DOHH2 (cell line): ENCODE results near the gene GPRC5D.

Experiments
- H3F3A ChIP-seq: fragments of 200-600 bp; sonication (generic), shearing (Covaris generic); 2 replicates; pipeline ENCODE4 v1.6.0; 2016; ENCODE audit warnings: antibody characterized with exemption, mild to moderate bottlenecking; ENCODE audit not compliant: control insufficient read depth, insufficient read depth
- H3K27ac ChIP-seq: fragments of 200-600 bp; sonication (generic); 2 replicates; pipeline ENCODE4 v1.5.1; 2014; ENCODE audit warnings: low read depth, mild to moderate bottlenecking, low read length, moderate library complexity
- H3K27me3 ChIP-seq: fragments of 200-600 bp; sonication (generic); 2 replicates; pipeline ENCODE4 v1.6.1; 2014; ENCODE audit warnings: mild to moderate bottlenecking, low read length, mixed read lengths; ENCODE audit not compliant: control insufficient read depth
- H3K36me3 ChIP-seq: fragments of 200-600 bp; sonication (generic); 2 replicates; pipeline ENCODE4 v1.6.1; 2014; ENCODE audit warnings: mild to moderate bottlenecking, low read length, moderate library complexity, mixed read lengths; ENCODE audit not compliant: control insufficient read depth
- H3K4me1 ChIP-seq: fragments of 200-600 bp; sonication (generic); 2 replicates; pipeline ENCODE4 v1.6.1; 2014; ENCODE audit warnings: mild to moderate bottlenecking, low read length, mixed read lengths; ENCODE audit not compliant: control insufficient read depth
- H3K4me2 ChIP-seq: fragments of 200-600 bp; sonication (generic); 2 replicates; pipeline ENCODE4 v1.6.0; 2014; ENCODE audit warnings: mild to moderate bottlenecking, low read length, moderate library complexity
- H3K4me3 ChIP-seq: fragments of 200-600 bp; sonication (generic); 2 replicates; pipeline ENCODE4 v1.5.1; 2014; ENCODE audit warnings: mild to moderate bottlenecking, low read length, mixed read lengths
- H3K79me2 ChIP-seq: fragments of 200-600 bp; sonication (generic); 2 replicates; pipeline ENCODE4 v1.6.1; 2014; ENCODE audit warnings: mild to moderate bottlenecking, low read length, mixed read lengths; ENCODE audit not compliant: control insufficient read depth
- H3K9me2 ChIP-seq: fragments of 200-600 bp; sonication (generic); replicated peaks from 2 replicates; pipeline ENCODE4 v1.6.1; 2014; ENCODE audit warnings: mild to moderate bottlenecking, low read length, mixed read lengths; ENCODE audit not compliant: control insufficient read depth
- H3K9me3 ChIP-seq: fragments of 200-600 bp; sonication (generic); 2 replicates; pipeline ENCODE4 v1.6.1; 2014; ENCODE audit warnings: antibody characterized with exemption, low read length, mixed read lengths; ENCODE audit not compliant: control insufficient read depth, insufficient read depth
- H4K20me1 ChIP-seq: fragments of 200-600 bp; sonication (generic); 2 replicates; pipeline ENCODE4 v1.6.0; 2014; ENCODE audit warnings: low read depth, mild to moderate bottlenecking, antibody characterized with exemption, low read length, moderate library complexity; ENCODE audit not compliant: control insufficient read depth, insufficient read depth
- CTCF ChIP-seq: fragments of 200-600 bp; sonication (generic); IDR thresholded peaks from one replicate; pipeline ENCODE4 v1.5.1; 2014; ENCODE audit warnings: antibody characterized with exemption, mild to moderate bottlenecking, low read depth, low read length; ENCODE audit not compliant: poor library complexity, severe bottlenecking
- EZH2phosphoT487 ChIP-seq: fragments of 200-600 bp; sonication (generic); IDR thresholded peaks from 2 replicates; pipeline ENCODE4 v1.6.1; 2017; ENCODE audit warnings: borderline replicate concordance, mild to moderate bottlenecking, antibody characterized with exemption, low read length, moderate library complexity, mixed read lengths

Gene GPRC5D

GRCh38 chr12:12936983-12937491 is 14.9 kb downstream of the GPRC5D start:
- no peak overlapping the region for H3K4me2 ChIP-seq
- no peak for TF ChIP-seq EZH2phosphoT487
- no peak for TF ChIP-seq CTCF
- H4K20me1 ChIP-seq = no peaks in the 10 kb centered on the region
- H3K36me3 ChIP-seq = no peaks in the 10 kb centered on the region
- no peak overlapping the region for H3K27ac ChIP-seq
- no peaks in the 10 kb centered on the region for H3K9me3 ChIP-seq
- H3K27me3 ChIP-seq = no peaks in the 10 kb centered on the region; the same call in 1 of the 2 replicates
- no peaks in the 10 kb centered on the region for H3K79me2 ChIP-seq
- H3K4me1 ChIP-seq = no peaks in the 10 kb centered on the region
- H3K4me3 ChIP-seq = no peak overlapping the region
- H3F3A ChIP-seq = no peaks in the 10 kb centered on the region
- no peaks in the 10 kb centered on the region for H3K9me2 ChIP-seq

GRCh38 chr12:12934556-12934955 is 17.4 kb downstream of the GPRC5D start:
- Histone ChIP-seq H3K79me2 (no peaks in the 10 kb centered on the region), H3K4me2 (no peak overlapping the region), H3K27me3 (peaks cover 3% of the 10 kb centered on the region; the same call in 1 of the 2 replicates), H3K4me3 (no peak overlapping the region), H3K9me2 (no peaks in the 10 kb centered on the region), H3F3A (no peaks in the 10 kb centered on the region), H4K20me1 (no peaks in the 10 kb centered on the region), H3K36me3 (no peaks in the 10 kb centered on the region), H3K9me3 (no peaks in the 10 kb centered on the region), H3K27ac (no peak overlapping the region), H3K4me1 (no peaks in the 10 kb centered on the region)
- TF ChIP-seq CTCF (no peak), EZH2phosphoT487 (no peak)

- Histone ChIP-seq H3K4me1 (no peaks in the 10 kb centered on the region), H4K20me1 (no peaks in the 10 kb centered on the region), H3K9me3 (no peaks in the 10 kb centered on the region), H3F3A (no peaks in the 10 kb centered on the region), H3K27ac (no peak overlapping the region), H3K4me2 (no peak overlapping the region), H3K9me2 (no peaks in the 10 kb centered on the region), H3K4me3 (no peak overlapping the region), H3K36me3 (no peaks in the 10 kb centered on the region), H3K79me2 (no peaks in the 10 kb centered on the region), H3K27me3 (peaks cover 3% of the 10 kb centered on the region; the same call in 1 of the 2 replicates)
- TF ChIP-seq CTCF = no peak
- TF ChIP-seq EZH2phosphoT487 = no peak
Observed at GRCh38 chr12:12933742-12934141, 18.2 kb downstream of the GPRC5D start.
